Tibial artery (tissue), 4 donors: ENCODE data around the gene GAN.

Source experiments
- DNase-seq, 2 donors: peaks; one replicate each; pipeline ENCODE4 v3.0.0-alpha.2; 2019
- H3K27ac ChIP-seq, 2 donors: fragments of 200-600 bp; sonication (generic) in 1 of 2; 1 replicate in 1 of 2; 2 replicates in 1 of 2; pipeline ENCODE4 v1.5.1; 2018 to 2019; ENCODE audit warnings: mild to moderate bottlenecking in 1 of 2
- H3K27me3 ChIP-seq, 2 donors: fragments of 200-600 bp; sonication (generic) in 1 of 2; one replicate each; pipeline versions ENCODE4 v1.5.1 to v1.6.0; 2016 to 2019
- H3K36me3 ChIP-seq, 3 donors: fragments of 200-600 bp; sonication (generic) in 2 of 3; one replicate each; pipeline ENCODE4 v1.5.1; 2016 to 2019; ENCODE audit warnings: mild to moderate bottlenecking in 2 of 3
- H3K4me1 ChIP-seq, 4 donors: fragments of 200-600 bp; sonication (generic) in 2 of 4; 1 replicate in 3 of 4; 2 replicates in 1 of 4; pipeline ENCODE4 v1.5.1; 2016 to 2019
- H3K4me3 ChIP-seq, 2 donors: fragments of 200-600 bp; sonication (generic) in 1 of 2; 1 replicate in 1 of 2; 2 replicates in 1 of 2; pipeline ENCODE4 v1.5.1; 2018 to 2019; ENCODE audit warnings: mild to moderate bottlenecking in 2 of 2
- H3K9me3 ChIP-seq, 3 donors: fragments of 200-600 bp; sonication (generic) in 1 of 3; one replicate each; pipeline ENCODE4 v1.5.1; 2016 to 2019
- intact Hi-C: fragments of 100-400 bp; cut with DNase I; formaldehyde crosslinking; loops from one replicate; pipeline ENCODE4 v1.15.0; 2023; ENCODE audit warnings: low total_unique reads
- TF ChIP-seq, protein P1 (sequence below), 2 experiments: fragments of 200-600 bp in 1 of 2; fragments of 450-650 bp in 1 of 2; IDR thresholded peaks; one replicate each; pipeline ENCODE4 v1.5.1; 2017 to 2019; ENCODE audit warnings: antibody characterized with exemption in 2 of 2, mild to moderate bottlenecking in 1 of 2, moderate library complexity in 1 of 2

The GAN gene

DNA sequence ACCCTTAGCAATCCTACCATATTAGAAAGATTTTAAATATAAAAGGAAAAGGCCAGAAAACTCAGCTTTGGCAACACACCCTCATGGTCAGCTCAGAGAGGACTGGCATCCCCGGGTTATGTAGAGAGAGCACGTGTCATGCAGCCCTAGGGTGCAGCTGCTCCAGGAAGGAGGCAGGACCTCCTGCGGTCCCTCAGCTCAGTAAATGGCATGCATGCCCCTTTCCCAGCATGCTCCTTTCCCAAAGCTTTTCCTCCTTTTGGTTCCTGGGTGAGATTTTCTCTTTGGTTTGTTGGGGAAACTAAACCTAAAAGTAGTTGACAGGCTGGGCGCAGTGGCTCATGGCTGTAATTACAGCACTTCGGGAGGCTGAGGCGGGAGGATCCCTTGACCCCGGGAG, 3.9 kb downstream of the GAN start:
- no peaks in the 10 kb centered on the region for H3K36me3 ChIP-seq
- intact Hi-C loops: loop anchor here (10.0 kb wide), 1 partner anchor 224 kb away; the partner anchor contains the start of gene GCSH
- DNase-seq: no peak
- peaks cover 0 to 19% (median 15%) of the 10 kb centered on the region in 4 donors for H3K4me1 ChIP-seq
- H3K4me3 ChIP-seq: no peak overlapping the region
- no peaks in the 10 kb centered on the region for H3K27me3 ChIP-seq
- TF ChIP-seq, protein P1, sequence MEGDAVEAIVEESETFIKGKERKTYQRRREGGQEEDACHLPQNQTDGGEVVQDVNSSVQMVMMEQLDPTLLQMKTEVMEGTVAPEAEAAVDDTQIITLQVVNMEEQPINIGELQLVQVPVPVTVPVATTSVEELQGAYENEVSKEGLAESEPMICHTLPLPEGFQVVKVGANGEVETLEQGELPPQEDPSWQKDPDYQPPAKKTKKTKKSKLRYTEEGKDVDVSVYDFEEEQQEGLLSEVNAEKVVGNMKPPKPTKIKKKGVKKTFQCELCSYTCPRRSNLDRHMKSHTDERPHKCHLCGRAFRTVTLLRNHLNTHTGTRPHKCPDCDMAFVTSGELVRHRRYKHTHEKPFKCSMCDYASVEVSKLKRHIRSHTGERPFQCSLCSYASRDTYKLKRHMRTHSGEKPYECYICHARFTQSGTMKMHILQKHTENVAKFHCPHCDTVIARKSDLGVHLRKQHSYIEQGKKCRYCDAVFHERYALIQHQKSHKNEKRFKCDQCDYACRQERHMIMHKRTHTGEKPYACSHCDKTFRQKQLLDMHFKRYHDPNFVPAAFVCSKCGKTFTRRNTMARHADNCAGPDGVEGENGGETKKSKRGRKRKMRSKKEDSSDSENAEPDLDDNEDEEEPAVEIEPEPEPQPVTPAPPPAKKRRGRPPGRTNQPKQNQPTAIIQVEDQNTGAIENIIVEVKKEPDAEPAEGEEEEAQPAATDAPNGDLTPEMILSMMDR (IDR thresholded peaks at IDR 0.05): no peak
- H3K9me3 ChIP-seq: no peaks in the 10 kb centered on the region
- no peak overlapping the region for H3K27ac ChIP-seq

DNA sequence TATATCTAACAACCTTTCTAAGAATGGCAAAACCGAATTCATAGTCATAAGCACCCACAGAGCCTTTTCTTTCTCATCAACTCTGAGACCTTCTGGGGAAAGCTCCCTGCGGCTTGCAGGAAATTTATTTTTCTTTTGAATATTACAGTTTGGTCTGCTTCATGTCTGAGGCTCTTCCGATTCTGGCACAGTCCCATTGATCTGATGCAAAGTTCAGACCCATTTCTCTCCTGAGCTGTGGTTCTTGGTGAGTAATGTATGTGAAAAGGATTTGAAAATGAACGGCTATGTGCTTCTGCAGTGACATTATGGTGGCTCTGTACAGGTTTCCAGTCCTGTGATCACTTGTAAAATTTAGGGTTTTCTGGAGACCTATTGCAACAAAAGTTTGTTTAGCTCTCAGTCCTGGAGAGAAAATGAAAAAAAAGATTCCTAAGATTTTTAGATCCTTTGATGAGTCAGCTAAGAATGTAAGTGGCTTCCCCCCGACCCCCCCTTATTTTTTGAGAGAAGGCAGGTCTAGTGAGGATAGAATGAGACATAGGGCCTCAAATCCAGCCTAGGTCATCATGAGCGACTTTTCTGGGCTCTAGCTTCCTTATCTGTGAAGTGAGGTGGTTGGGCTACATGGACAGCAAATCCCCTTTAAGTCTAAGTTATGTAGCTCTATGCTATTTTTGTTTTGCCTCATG, 4.6 kb downstream of the GAN start:
- H3K27ac ChIP-seq: no peak overlapping the region

DNA sequence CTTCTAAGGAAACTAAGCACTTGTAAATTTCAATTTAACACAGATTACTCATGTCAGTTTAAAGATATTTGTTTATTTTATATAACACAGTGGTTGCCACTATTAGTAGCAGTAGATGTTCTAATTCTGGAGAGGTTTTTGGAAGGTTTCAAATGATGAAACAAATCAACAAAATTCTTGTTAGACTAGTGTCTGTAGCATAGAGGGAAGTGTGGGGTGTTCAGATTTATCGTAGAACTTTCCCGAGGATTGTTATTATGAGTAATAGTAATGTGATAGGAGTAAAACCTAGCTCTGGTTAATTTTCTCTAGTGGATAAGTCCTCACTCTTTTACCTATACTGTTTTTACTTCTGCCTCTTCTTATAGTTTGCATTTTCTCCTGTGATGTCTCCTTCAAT, 6.3 kb downstream of the GAN start:
- H3K27me3 ChIP-seq: no peaks in the 10 kb centered on the region
- no peak overlapping the region for H3K27ac ChIP-seq
- TF ChIP-seq, protein P1 (IDR thresholded peaks at IDR 0.05): no peak
- H3K4me3 ChIP-seq: no peak overlapping the region
- no peak for DNase-seq
- peaks cover 0 to 12% (median 6%) of the 10 kb centered on the region in 4 donors for H3K4me1 ChIP-seq
- no peaks in the 10 kb centered on the region for H3K36me3 ChIP-seq
- intact Hi-C loops: no loop called here
- H3K9me3 ChIP-seq: no peaks in the 10 kb centered on the region

More for the DNA sequence above, 4.6 kb downstream of the GAN start:
- intact Hi-C loops: loop anchor here (10.0 kb wide), 1 partner anchor 225 kb away; the partner anchor contains the start of gene GCSH
- TF ChIP-seq, protein P1 (IDR thresholded peaks at IDR 0.05): no peak
- H3K9me3 ChIP-seq: no peaks in the 10 kb centered on the region
- no peaks in the 10 kb centered on the region for H3K36me3 ChIP-seq
- H3K4me3 ChIP-seq: no peak overlapping the region
- H3K27me3 ChIP-seq: no peaks in the 10 kb centered on the region
- DNase-seq: no peak
- H3K4me1 ChIP-seq: peaks cover 0 to 15% (median 9%) of the 10 kb centered on the region in 4 donors

DNA sequence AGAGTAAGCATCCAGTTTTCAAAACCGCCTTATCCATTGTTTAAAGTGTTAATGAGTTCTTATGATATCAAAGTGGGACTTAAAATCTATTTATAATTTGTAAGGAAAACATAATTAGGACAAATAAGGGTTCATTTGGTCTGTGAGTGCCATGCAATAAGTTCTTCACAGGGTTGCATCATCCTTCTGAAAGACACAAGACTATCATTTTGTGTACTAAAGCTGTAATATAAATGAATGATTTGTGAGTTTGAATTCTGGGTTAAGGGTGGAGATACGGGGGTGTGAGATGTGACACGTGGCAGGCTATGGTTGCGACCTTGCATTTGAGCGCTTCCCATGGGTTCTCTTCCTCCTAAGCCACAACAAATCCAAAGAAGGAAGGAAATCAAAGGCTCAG, 6.8 kb downstream of the GAN start:
- intact Hi-C loops: no loop called here
- no peak for DNase-seq
- Histone ChIP-seq H3K9me3 (no peaks in the 10 kb centered on the region), H3K36me3 (no peaks in the 10 kb centered on the region), H3K4me1 (peaks cover 0 to 7% (median under 1%) of the 10 kb centered on the region in 4 donors), H3K27ac (no peak overlapping the region), H3K4me3 (no peak overlapping the region), H3K27me3 (no peaks in the 10 kb centered on the region)
- TF ChIP-seq, protein P1 (IDR thresholded peaks at IDR 0.05): no peak

DNA sequence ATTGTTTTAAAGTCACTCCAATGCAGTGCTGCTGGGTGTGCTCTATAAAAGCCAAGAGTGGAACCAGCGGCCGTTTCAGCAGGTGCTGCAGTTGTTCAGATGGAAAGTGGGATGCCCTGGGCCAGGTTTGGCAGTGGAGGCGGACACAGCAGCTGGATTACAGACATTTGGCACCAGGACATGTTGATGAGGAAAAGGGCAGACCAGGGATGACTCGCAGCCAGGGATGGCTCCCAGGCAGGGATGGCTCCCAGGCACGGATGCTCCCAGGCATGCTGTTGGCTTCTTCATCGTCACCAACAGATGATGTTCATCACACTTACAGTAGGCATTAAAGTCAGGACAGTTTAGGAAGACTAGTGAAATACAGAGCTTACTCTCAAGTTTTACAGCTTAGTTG, 10.0 kb downstream of the GAN start:
- Histone ChIP-seq H3K4me1 (peaks cover 0 to 3% (median 0%) of the 10 kb centered on the region in 4 donors), H3K36me3 (no peaks in the 10 kb centered on the region), H3K9me3 (no peaks in the 10 kb centered on the region), H3K4me3 (no peak overlapping the region), H3K27ac (no peak overlapping the region), H3K27me3 (no peaks in the 10 kb centered on the region)
- no peak for DNase-seq
- TF ChIP-seq, protein P1 (IDR thresholded peaks at IDR 0.05): no peak
- intact Hi-C loops: no loop called here
